GM19099 (cell line): ENCODE measurements around the gene KIF26A.

Experiments
- POLR2A ChIP-seq: IDR thresholded peaks from 3 replicates; pipeline ENCODE4 v1.6.1; 2011; ENCODE audit warnings: low read depth; ENCODE audit not compliant: insufficient read length; ENCODE audit errors: extremely low read depth

The KIF26A gene

GRCh38 chr14:104162495-104162894 lies 24.1 kb downstream of the KIF26A start:
- TF ChIP-seq POLR2A, result no peak

DNA sequence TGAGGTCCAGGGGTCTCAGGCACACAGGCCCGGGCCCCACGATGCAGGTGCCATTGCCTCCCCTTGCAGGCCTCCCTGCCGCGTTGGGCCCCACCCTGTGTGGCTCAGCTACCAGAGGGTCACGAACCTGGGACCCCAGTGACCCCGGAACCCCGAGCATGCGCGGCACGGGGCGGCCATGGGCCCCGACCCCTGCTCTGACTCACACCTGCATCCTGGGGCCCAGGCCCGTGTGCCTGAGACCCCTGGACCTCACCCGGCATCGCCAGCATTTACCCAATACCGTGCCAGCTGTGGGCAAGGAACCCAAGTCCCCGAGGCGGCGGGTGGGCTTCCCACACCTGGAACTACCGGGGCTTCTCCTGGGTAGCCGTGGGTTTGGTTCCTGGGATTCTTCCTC lies 25.2 kb downstream of the KIF26A start:
- no peak for TF ChIP-seq POLR2A

DNA sequence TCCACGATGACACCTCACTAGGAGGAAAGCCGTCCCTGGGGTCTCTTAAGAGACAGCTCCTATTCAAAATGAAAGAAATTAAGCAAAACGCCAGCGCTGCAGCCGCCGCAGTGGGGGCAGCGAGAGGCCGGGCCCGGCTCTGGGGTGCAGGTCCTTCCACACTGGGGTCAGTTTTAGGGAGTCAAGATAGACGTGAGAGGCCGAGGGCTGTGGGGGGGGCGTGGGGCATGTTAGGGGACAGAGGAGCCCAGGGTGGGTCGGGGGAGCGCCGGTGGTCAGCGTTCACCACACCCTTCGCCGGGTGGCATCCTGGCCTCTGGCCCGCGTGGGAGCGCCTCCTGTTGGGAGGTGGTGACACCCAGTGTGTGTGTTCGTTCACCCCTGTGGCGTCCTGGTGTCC lies 25.7 kb downstream of the KIF26A start:
- TF ChIP-seq POLR2A, result no peak

DNA sequence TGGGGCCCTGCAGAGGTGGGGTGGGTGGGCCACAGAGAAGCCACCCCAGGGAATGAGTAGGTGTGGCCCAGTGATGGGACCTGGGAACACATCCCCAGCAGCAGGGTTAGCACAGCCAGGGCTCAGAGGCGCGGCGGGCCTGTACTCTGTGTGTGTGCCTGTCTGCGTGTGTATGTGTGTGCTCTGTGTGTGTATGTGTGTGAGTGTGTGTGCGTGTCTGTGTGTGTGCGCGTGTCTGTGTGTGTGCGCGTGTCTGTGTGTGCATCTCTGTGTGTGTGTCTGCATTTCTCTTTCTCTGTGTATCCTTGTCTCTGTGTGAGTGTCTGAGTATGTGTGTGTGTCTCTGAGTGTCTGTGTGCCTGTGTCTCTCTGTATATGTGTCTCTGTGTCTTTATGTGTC lies 26.1 kb downstream of the KIF26A start:
- no peak for TF ChIP-seq POLR2A

- TF ChIP-seq POLR2A, result no peak
Measured at GRCh38 chr14:104166698-104167097, 28.3 kb downstream of the KIF26A start.

GRCh38 chr14:104168603-104169002 lies 30.2 kb downstream of the KIF26A start:
- TF ChIP-seq POLR2A, result no peak

DNA sequence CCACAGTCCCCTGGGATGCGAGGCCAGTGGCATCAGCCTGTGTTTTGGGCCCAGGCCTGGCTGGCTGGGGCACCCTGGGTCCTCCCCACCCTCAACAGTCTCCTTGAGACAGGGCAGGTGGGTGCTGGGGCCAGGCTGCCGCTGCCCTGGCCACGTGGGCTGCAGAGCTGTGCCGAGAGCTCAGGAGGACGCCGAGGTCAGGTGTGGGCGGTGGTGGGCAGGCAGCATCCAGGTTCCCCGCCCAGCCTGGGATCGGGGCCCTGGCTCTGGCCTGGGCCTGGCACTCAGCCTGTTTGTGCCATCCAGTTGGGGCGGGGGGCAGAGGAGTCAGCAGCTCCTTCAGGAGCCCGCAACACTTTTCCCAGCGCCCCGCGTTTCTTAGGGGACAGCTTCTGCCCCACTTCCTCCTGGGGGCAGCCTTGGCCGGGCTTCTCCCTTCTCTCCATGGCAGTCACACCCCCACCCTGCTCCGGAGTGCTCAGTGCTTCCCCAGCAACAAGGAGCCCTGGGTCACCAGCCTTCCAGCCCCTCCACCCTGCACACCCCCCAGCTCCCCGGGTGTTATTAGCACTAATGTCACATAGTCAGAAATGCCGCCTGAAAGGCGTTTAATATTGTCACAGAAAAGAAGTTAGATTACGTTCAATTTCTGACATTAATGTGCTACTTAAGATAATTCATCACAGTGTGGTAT lies 30.8 kb downstream of the KIF26A start:
- TF ChIP-seq POLR2A, result no peak

GRCh38 chr14:104169699-104170479 lies 31.5 kb downstream of the KIF26A start:
- TF ChIP-seq POLR2A, result no peak

DNA sequence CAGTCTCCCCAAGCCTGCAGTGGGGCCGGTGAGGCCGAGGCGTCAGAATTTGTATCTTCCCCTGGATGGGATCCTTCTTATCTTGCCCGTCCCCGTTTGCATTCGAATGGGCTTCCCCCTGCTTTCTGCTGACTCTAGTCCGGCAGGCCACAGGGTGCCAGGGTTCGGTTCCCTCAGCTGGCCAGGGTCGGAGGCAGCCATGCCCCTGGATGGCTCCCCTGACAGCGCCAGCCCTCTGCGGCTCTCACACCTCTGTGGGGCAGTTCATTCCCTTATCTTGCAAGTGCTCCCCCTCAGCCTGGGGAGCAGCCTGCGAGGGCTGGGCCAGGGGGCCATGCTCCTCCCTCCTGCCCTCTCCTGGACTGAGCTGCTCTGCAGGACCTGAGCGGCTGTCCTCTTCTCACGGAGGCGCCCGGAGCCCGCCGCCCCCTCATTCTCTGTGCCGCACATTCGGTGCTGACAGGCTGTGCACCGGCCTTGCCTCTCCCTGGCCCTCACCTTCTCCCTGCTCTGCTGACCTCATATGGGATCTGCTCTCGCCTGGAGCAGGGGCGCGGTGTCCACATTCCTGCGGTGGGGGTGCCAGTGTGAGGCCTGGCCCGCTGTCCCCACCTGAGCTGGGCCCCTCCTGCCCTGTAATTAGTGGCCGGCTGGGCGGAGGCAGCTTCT lies 32.8 kb downstream of the KIF26A start:
- no peak for TF ChIP-seq POLR2A

GRCh38 chr14:104171895-104172294 lies 33.5 kb downstream of the KIF26A start:
- TF ChIP-seq POLR2A, result no peak

- TF ChIP-seq POLR2A, result no peak
Measured at GRCh38 chr14:104172349-104172748, 34.0 kb downstream of the KIF26A start.

DNA sequence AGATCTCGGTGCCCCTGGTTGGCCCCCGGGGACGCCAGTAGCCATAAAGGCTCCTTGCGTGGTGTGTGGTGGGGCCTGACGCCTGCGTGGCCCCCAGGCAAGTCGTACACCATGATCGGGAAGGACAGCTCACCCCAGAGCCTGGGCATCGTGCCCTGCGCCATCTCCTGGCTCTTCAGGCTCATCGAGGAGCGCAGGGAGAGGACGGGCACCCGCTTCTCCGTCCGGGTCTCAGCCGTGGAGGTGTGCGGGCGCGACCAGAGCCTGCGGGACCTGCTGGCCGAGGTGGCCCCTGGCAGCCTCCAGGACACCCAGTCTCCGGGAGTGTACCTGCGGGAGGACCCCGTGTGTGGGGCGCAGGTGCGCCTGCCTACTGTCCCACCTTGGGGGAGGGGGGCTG lies 34.5 kb downstream of the KIF26A start:
- no peak for TF ChIP-seq POLR2A

DNA sequence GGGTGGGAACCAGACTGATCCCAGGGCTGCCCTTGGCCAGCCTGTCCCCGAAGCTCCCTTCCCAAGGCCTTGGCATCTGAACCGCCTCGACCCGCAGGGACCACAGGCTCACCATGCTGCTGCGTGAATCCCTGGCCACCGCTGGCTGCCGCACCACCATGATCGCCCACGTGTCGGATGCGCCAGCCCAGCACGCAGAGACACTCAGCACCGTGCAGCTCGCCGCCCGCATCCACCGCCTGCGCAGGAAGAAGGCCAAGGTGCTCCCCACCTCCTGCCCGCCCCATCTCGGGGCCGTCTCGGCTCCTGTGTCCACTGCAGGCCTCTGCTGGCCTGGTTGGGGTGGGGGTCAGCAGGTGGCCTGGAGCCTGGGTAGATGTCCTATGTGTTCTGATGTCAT lies 35.7 kb downstream of the KIF26A start:
- TF ChIP-seq POLR2A, result no peak

DNA sequence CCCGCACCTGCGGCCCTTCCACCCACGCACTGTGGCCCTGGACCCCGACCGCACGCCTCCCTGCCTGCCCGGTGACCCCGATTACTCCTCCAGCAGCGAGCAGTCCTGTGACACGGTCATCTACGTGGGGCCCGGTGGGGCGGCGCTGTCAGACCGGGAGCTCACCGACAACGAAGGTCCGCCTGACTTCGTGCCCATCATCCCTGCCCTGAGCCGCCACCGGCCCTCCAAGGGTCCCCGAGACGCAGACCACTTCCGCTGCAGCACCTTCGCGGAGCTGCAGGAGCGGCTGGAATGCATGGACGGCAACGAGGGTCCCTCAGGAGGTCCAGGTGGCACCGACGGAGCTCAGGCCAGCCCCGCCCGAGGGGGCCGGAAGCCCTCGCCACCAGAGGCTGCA lies 36.7 kb downstream of the KIF26A start:
- TF ChIP-seq POLR2A, result no peak

GRCh38 chr14:104175811-104176210 lies 37.4 kb downstream of the KIF26A start:
- TF ChIP-seq POLR2A, result no peak

DNA sequence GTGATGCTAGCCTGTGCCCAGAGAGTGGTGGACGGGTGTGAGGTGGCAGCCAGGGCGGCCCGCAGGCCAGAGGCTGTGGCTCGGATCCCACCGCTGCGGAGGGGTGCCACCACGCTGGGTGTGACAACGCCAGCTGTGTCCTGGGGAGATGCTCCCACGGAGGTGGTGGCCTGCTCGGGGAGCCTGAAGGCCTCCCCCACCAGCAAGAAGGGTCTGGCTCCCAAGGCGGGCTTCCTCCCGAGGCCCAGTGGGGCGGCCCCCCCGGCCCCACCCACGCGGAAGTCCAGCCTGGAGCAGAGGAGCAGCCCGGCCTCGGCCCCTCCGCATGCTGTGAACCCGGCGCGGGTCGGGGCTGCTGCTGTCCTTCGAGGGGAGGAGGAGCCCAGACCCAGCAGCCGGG lies 38.2 kb downstream of the KIF26A start:
- TF ChIP-seq POLR2A, result no peak

GRCh38 chr14:104177411-104177810 lies 39.0 kb downstream of the KIF26A start:
- no peak for TF ChIP-seq POLR2A

DNA sequence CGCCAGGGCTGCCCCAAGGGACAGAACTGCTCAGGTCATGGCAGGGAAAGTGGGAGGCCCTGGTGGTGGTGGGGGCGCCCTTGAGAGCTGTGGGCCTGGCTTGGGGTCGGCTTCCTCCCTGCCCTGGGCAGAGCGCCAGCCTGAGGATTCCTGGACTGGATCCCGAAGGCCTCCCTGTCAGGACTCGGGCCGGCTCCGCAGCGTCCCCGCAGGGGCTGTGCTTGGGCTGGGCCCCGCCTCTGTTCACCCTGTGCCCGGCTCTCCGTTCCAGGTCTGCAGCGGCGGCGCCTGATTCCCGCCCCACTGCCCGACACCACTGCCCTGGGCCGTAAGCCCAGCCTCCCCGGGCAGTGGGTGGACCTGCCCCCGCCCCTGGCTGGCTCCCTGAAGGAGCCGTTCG lies 39.9 kb downstream of the KIF26A start:
- TF ChIP-seq POLR2A, result no peak
